Heart left ventricle (tissue), 16 donors: ENCODE results near the gene TBC1D3D. TPM values are rescaled to one million over a fixed set of nuclear protein-coding genes. Genes with fewer than 3 reads are reported as not detected.
"Not testable (repeated sequence)": the region's sequence is repeated elsewhere in the genome, so short reads cannot be mapped to it uniquely, and the experiment has no call there.

Experiments used
- ATAC-seq, 4 donors: fragments of 200-7000 bp; cut with Tn5 transposase; one replicate each; pipeline ENCODE4 v1.9.1; 2020 to 2022; ENCODE audit warnings: moderate library complexity in 4 of 4, mild to moderate bottlenecking in 3 of 4, moderate number of reproducible peaks in 1 of 4
- DNase-seq, 5 donors: peaks; one replicate each; pipeline ENCODE4 v3.0.0-alpha.2; 2020
- H3K27ac ChIP-seq, 12 donors: fragments of 200-600 bp; sonication (generic) in 4 of 12; one replicate each; pipeline versions ENCODE4 v1.5.0 to v1.8.0; 2016 to 2022; ENCODE audit warnings: mild to moderate bottlenecking in 2 of 12
- H3K27me3 ChIP-seq, 9 donors: fragments of 200-600 bp; sonication (generic) in 2 of 9; one replicate each; pipeline versions ENCODE4 v1.5.1 to v1.8.0; 2016 to 2022; ENCODE audit warnings: mild to moderate bottlenecking in 3 of 9
- H3K36me3 ChIP-seq, 9 donors: fragments of 200-600 bp; sonication (generic) in 2 of 9; one replicate each; pipeline versions ENCODE4 v1.5.0 to v1.8.0; 2018 to 2022; ENCODE audit warnings: mild to moderate bottlenecking in 2 of 9
- H3K4me1 ChIP-seq, 12 donors: fragments of 200-600 bp; sonication (generic) in 4 of 12; one replicate each; pipeline versions ENCODE4 v1.5.0 to v1.8.0; 2016 to 2022; ENCODE audit warnings: mild to moderate bottlenecking in 3 of 12
- H3K4me3 ChIP-seq, 12 donors: fragments of 200-600 bp; sonication (generic) in 4 of 12; one replicate each; pipeline versions ENCODE4 v1.5.0 to v1.8.0; 2017 to 2022; ENCODE audit warnings: mild to moderate bottlenecking in 9 of 12, moderate library complexity in 4 of 12
- H3K9me3 ChIP-seq, 12 donors: fragments of 200-600 bp; sonication (generic) in 4 of 12; one replicate each; pipeline versions ENCODE4 v1.5.0 to v1.8.0; 2016 to 2022; ENCODE audit warnings: mild to moderate bottlenecking in 1 of 12
- WGBS, 4 donors: extraction: QIAGEN DNeasy Blood & Tissue Kit in 2 of 4; methylation state at CpG; one replicate each; pipeline versions ENCODE4 v1.1.5 to v1.1.7; 2013 to 2018; 5-methylcytosine and 5-hydroxymethylcytosine counted together
- intact Hi-C, 10 donors: fragments of 100-400 bp; cut with DNase I; formaldehyde crosslinking; loops; one replicate each; pipeline versions ENCODE4 v1.11.1 to v1.14.2; 2022
- long read RNA-seq, 3 donors: library from polyadenylated mRNA; unstranded; transcript quantifications; one replicate each; pipeline ENCODE4 v2.0.0, GENCODE V29; 2020 to 2021
- polyA plus RNA-seq, 2 donors: library from polyadenylated mRNA; stranded (reverse); fragments of 200-250 nt; gene quantifications; one replicate each; pipeline ENCODE4 v1.2.3, GENCODE V29; 2013
- total RNA-seq, 9 donors: library from RNA; depleted of rRNA in 2 of 9; stranded (reverse); fragments of >200 nt in 2 of 9; fragmentation: NEBNext Ultra II Directional in 3 of 9; extraction: Animal tissue kit (Norgen Biotek cat#: 25700) in 3 of 9; gene quantifications; one replicate each; pipeline versions ENCODE4 v1.1.0 to v1.2.4, GENCODE V29; 2016 to 2023
- donor health status: ischemic (EF 13 %, LVEDD 7.1; RV severe dilation, severe dysfunction).
- donor health status: healthy with polysubstance abuse.
- donor health status: DM: no; HTN: yes; CAD: no.
- donor health status: DM: no; HTN: no; CAD: no.
- donor health status: ischemic (EF 25% LVEDD 6.9; RV normal size, moderate dysfunction).
- donor health status: ischemic (EF 25% LVEDD 5.7; RV mildly dilated, moderate dysfunction).
- donor health status: healthy.
- donor health status: DM: yes; HTN: yes; CAD: no.
- donor health status: ischemic (EF 35%, LVEDD 5.7; RV mildly dilated, moderate dysfunction).
- donor health status: nonischemic (EF 11% LVEDD 7.7; RV severe dilation, severe dysfunction).
- donor health status: DM: yes; HTN: yes; CAD: no.
- donor health status: PGD.
- donor health status: ischemic (EF 29% LVEDD 5.4; RV normal size, mild dysfunction).
- donor health status: nonischemic (EF 23%, LVEDD 6.1; RV moderate dilation, normal function).

The TBC1D3D gene
- 1 to 10 TPM in 2 of 9 donors, under 1 TPM in 2, not detected in 5; 0.27 to 1.7 (median 0.77) TPM for total RNA-seq
- polyA plus RNA-seq, result under 1 TPM in 1 of 2 donors, not detected in 1; 0.60 TPM
- long read RNA-seq, donor 1, result 0 reads
- long read RNA-seq, donor 2, result 0 reads
- long read RNA-seq, donor 3, result 0 reads

GRCh38 chr17:38003676-38004075 is at the start of gene TBC1D3D:
Gene TBC1D3D, plus strand, starts transcription at chr17:38003976. Its CDS starts 1,585 bp downstream, at chr17:38005561.
- DNase-seq, intact Hi-C loops: not testable (repeated sequence)

GRCh38 chr17:37988960-37989359 is 14.8 kb upstream of the TBC1D3D start, which contains the start of gene TBC1D3L:
Gene TBC1D3L, minus strand, starts transcription at chr17:37989060. Its CDS starts 1,540 bp downstream, at chr17:37987520.
- H3K36me3 ChIP-seq, DNase-seq, H3K27ac ChIP-seq, H3K9me3 ChIP-seq, H3K4me3 ChIP-seq, intact Hi-C loops, H3K27me3 ChIP-seq, H3K4me1 ChIP-seq, ATAC-seq: not testable (repeated sequence)
- no CpG with 5 or more reads among the region's 11 CpGs for WGBS, 4 donors

More at GRCh38 chr17:38003676-38004075, at the start of gene TBC1D3D:
- not testable (repeated sequence) for H3K36me3 ChIP-seq, H3K27me3 ChIP-seq, H3K27ac ChIP-seq, H3K4me3 ChIP-seq, H3K9me3 ChIP-seq, H3K4me1 ChIP-seq, ATAC-seq
- WGBS, 4 donors, result no CpG with 5 or more reads among the region's 11 CpGs

Other genes starting within 250 kb of the TBC1D3D start
- gene TBC1D3K, start 79.6 kb upstream of the TBC1D3D start, total RNA-seq, result not detected
- not detected for gene TBC1D3K, start 79.6 kb upstream of the TBC1D3D start, polyA plus RNA-seq
- 1 to 10 TPM in 8 of 9 donors, under 1 TPM in 1; 0.67 to 6.1 (median 3.1) TPM for gene TBC1D3L, start 14.9 kb upstream of the TBC1D3D start, total RNA-seq
- 1 to 10 TPM; 1.6 to 3.2 TPM for gene TBC1D3L, start 14.9 kb upstream of the TBC1D3D start, polyA plus RNA-seq
- not detected for gene TBC1D3C, start 64.7 kb downstream of the TBC1D3D start, total RNA-seq
- gene TBC1D3C, start 64.7 kb downstream of the TBC1D3D start, polyA plus RNA-seq, result under 1 TPM in 1 of 2 donors, not detected in 1; 0.61 TPM
- gene TBC1D3E, start 124.0 kb downstream of the TBC1D3D start, total RNA-seq, result not detected
- gene TBC1D3E, start 124.0 kb downstream of the TBC1D3D start, polyA plus RNA-seq, result not detected
- gene TBC1D3, start 188.6 kb downstream of the TBC1D3D start, total RNA-seq, result 1 to 10 TPM in 2 of 9 donors, not detected in 7; 2.3 to 5.5 TPM
- gene TBC1D3, start 188.6 kb downstream of the TBC1D3D start, polyA plus RNA-seq, result not detected